A549 (cell line): ENCODE measurements around the gene RPS6KA1. TPM values are rescaled to one million over a fixed set of nuclear protein-coding genes. Genes with fewer than 3 reads are reported as not detected.

ENCODE experiments used
- ATAC-seq, 2 experiments: fragments of 200-7000 bp in 1 of 2; fragments of >200 bp in 1 of 2; cut with Nextera tagmentation in 1 of 2; cut with Tn5 transposase in 1 of 2; 3 replicates each; pipeline versions ENCODE4 v1.8.0 to v1.9.1; 2018 to 2020; ENCODE audit warnings: mild to moderate bottlenecking in 1 of 2, moderate library complexity in 1 of 2
- CTCF ChIA-PET: fragments of 300-600 bp; sonication (Branson Sonifier 250); formaldehyde crosslinking; extraction: SDS; loops from one replicate; lab custom pipeline; 2021; ENCODE audit warnings: antibody characterized with exemption, inconsistent platforms; lab: Yijun Ruan, JAX
- POLR2A ChIA-PET: fragments of 350-600 bp; formaldehyde crosslinking; extraction: SDS; loops from one replicate; lab custom pipeline; 2021; ENCODE audit warnings: antibody characterized with exemption, inconsistent platforms; lab: Yijun Ruan, JAX
- DNase-seq, 2 experiments: peaks; one replicate each; pipeline versions ENCODE4 v3.0.0 to v3.0.0-alpha.2; 2011 to 2016; ENCODE audit warnings: low read depth in 1 of 2, low spot score in 1 of 2
- FAIRE-seq: peaks from 2 replicates; lab custom pipeline; 2011; peaks lifted over from hg19 to GRCh38; lab: Jason Lieb, UNC
- H3K27ac ChIP-seq, 2 experiments: fragments of >200 bp; sonication (Bioruptor Twin); formaldehyde crosslinking; 3 replicates each; pipeline ENCODE4 v1.5.1; 2016 to 2017
- H3K4me1 ChIP-seq: fragments of >200 bp; sonication (Bioruptor Twin); formaldehyde crosslinking; 3 replicates; pipeline ENCODE4 v1.6.1; 2016
- H3K4me2 ChIP-seq: fragments of >200 bp; sonication (Bioruptor Twin); formaldehyde crosslinking; 3 replicates; pipeline ENCODE4 v1.6.1; 2016
- H3K4me3 ChIP-seq: fragments of >200 bp; sonication (Bioruptor Twin); formaldehyde crosslinking; 3 replicates; pipeline ENCODE4 v1.5.1; 2016
- H3K9me3 ChIP-seq: fragments of >200 bp; sonication (Bioruptor Twin); formaldehyde crosslinking; 3 replicates; pipeline ENCODE4 v1.6.1; 2016
- CHD4 ChIP-seq: fragments of 200-600 bp; sonication (generic); IDR thresholded peaks from 2 replicates; pipeline ENCODE4 v1.6.1; 2016; ENCODE audit warnings: antibody characterized with exemption, mild to moderate bottlenecking, borderline replicate concordance
- HDAC2 ChIP-seq: fragments of 200-600 bp; sonication (generic); IDR thresholded peaks from 2 replicates; pipeline ENCODE4 v1.6.1; 2016
- KDM5A ChIP-seq: fragments of 200-600 bp; sonication (generic); IDR thresholded peaks from 2 replicates; pipeline ENCODE4 v1.6.1; 2016; ENCODE audit warnings: antibody characterized with exemption, mild to moderate bottlenecking
- MAZ ChIP-seq: fragments of 150-350 bp; IDR thresholded peaks from 2 replicates; pipeline ENCODE4 v1.6.1; 2014; ENCODE audit warnings: antibody characterized with exemption, low read depth, low read length, borderline replicate concordance
- WGBS: methylation state at CpG from one replicate; pipeline ENCODE4 v1.1.6; 2017; ENCODE audit errors: missing lambda C conversion rate; 5-methylcytosine and 5-hydroxymethylcytosine counted together
- polyA plus RNA-seq, 4 experiments: library from polyadenylated mRNA; depleted of rRNA in 3 of 4; stranded (reverse); fragments of >200 nt; fragmentation: RNase III in 1 of 4; extraction: RNeasy Plus Mini Kit Qiagen cat#74134 plus additional on column Dnase treatment in 1 of 4; gene quantifications; 2 replicates in 3 of 4; 3 replicates in 1 of 4; pipeline ENCODE4 v1.2.3, GENCODE V29; 2011 to 2017
- small RNA-seq, 6 experiments: library from RNA; depleted of rRNA; stranded (forward); fragments of <200 nt; gene quantifications; one replicate each; pipeline ENCODE3, GENCODE V24; 2012
- TF ChIP-seq, protein P1 (sequence below): IDR thresholded peaks from 2 replicates; pipeline ENCODE4 v1.6.1; 2012

Gene RPS6KA1
- polyA plus RNA-seq, 2 of the 4 experiments (the other 2 are of a cell fraction), result 9.8 to 12.4 TPM

DNA sequence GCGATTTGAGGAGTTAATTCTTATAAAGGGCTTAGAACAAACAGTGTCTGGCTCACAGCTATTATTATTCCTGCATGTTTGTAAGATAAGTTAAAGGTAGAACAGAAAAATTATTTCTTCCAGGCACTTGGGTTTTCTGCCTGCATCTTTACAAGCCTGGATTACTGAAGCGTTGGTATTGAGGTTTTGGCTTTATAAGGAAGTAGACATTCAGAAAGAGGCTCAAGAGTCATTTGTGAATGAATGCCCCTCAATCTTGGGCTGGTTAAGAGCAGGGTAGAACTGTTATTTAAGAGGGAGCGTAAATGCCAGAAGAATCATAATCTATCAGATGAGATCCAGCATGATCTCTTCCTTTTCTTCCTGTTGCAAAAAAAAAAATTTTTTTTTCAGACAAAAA is 89.0 kb downstream of the RPS6KA1 start:
- H3K9me3 ChIP-seq, result no peaks in the 10 kb centered on the region
- no peak overlapping the region; a peak in 1 of 6 replicates for H3K27ac ChIP-seq
- H3K4me1 ChIP-seq, result peaks cover 9% of the 10 kb centered on the region
- no peak for DNase-seq
- no peak overlapping the region for H3K4me2 ChIP-seq
- ChIA-PET CTCF (interaction anchor here (1.3 to 1.4 kb wide), 2 partner anchors 73 to 170 kb away, joined by 4 to 6 read pairs; no protein-coding TSS in a partner anchor), POLR2A (no interaction called here)
- FAIRE-seq, result no peak
- no peak for ATAC-seq
- 92% methylated on average over 3 of the region's 3 CpGs for WGBS
- H3K4me3 ChIP-seq, result no peak overlapping the region
- no peak for TF ChIP-seq MAZ
- no peak for TF ChIP-seq HDAC2
- no peak for TF ChIP-seq CHD4
- TF ChIP-seq KDM5A, result no peak
- TF ChIP-seq, protein P1, sequence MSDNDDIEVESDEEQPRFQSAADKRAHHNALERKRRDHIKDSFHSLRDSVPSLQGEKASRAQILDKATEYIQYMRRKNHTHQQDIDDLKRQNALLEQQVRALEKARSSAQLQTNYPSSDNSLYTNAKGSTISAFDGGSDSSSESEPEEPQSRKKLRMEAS, result no peak
- TF ChIP-seq, all 56 proteins: peak for 0

Small RNAs within 50 kb of the gene (small RNA-seq; reads per million reads assigned to genes)
- gene MIR1976 (0 to 4.4 (median 0) reads per million in 6 experiments), gene RF00019 (0 reads per million in 6 experiments), gene RNU7-29P (0 reads per million in 6 experiments)

Other genes with a start within 250 kb of the RPS6KA1 start
- 36.1 and 38.7 TPM in 2 replicates for gene SH3BGRL3, start 249.7 kb upstream of the RPS6KA1 start, polyA plus RNA-seq (2011; rRNA removed)
- gene SH3BGRL3, start 249.7 kb upstream of the RPS6KA1 start, polyA plus RNA-seq (2017; fragmentation: RNase III; extraction: RNeasy Plus Mini Kit Qiagen cat#74134 plus additional on column Dnase treatment), result 66.1 to 87.2 TPM (median 78.6 TPM) in 3 replicates
- 6.8 and 7.6 TPM in 2 replicates for gene UBXN11, start 223.1 kb upstream of the RPS6KA1 start, polyA plus RNA-seq (2011; rRNA removed)
- 10.6 to 12.7 TPM (median 10.8 TPM) in 3 replicates for gene UBXN11, start 223.1 kb upstream of the RPS6KA1 start, polyA plus RNA-seq (2017; fragmentation: RNase III; extraction: RNeasy Plus Mini Kit Qiagen cat#74134 plus additional on column Dnase treatment)
- not detected in 2 replicates for gene CD52, start 211.8 kb upstream of the RPS6KA1 start, polyA plus RNA-seq (2011; rRNA removed)
- not detected in 3 replicates for gene CD52, start 211.8 kb upstream of the RPS6KA1 start, polyA plus RNA-seq (2017; fragmentation: RNase III; extraction: RNeasy Plus Mini Kit Qiagen cat#74134 plus additional on column Dnase treatment)
- 0.67 and 1.1 TPM in 2 replicates for gene CRYBG2, start 175.6 kb upstream of the RPS6KA1 start, polyA plus RNA-seq (2011; rRNA removed)
- 2.3 to 2.7 TPM (median 2.4 TPM) in 3 replicates for gene CRYBG2, start 175.6 kb upstream of the RPS6KA1 start, polyA plus RNA-seq (2017; fragmentation: RNase III; extraction: RNeasy Plus Mini Kit Qiagen cat#74134 plus additional on column Dnase treatment)
- not detected in 2 replicates for gene ZNF683, start 157.0 kb upstream of the RPS6KA1 start, polyA plus RNA-seq (2011; rRNA removed)
- not detected in 3 replicates for gene ZNF683, start 157.0 kb upstream of the RPS6KA1 start, polyA plus RNA-seq (2017; fragmentation: RNase III; extraction: RNeasy Plus Mini Kit Qiagen cat#74134 plus additional on column Dnase treatment)
- 0.03 and 0.04 TPM in 2 replicates for gene LIN28A, start 118.9 kb upstream of the RPS6KA1 start, polyA plus RNA-seq (2011; rRNA removed)
- 0.03 TPM in 1 of 3 replicates, not detected in the others for gene LIN28A, start 118.9 kb upstream of the RPS6KA1 start, polyA plus RNA-seq (2017; fragmentation: RNase III; extraction: RNeasy Plus Mini Kit Qiagen cat#74134 plus additional on column Dnase treatment)
- gene DHDDS, start 97.4 kb upstream of the RPS6KA1 start, polyA plus RNA-seq (2011; rRNA removed), result 20.4 and 26.0 TPM in 2 replicates
- gene DHDDS, start 97.4 kb upstream of the RPS6KA1 start, polyA plus RNA-seq (2017; fragmentation: RNase III; extraction: RNeasy Plus Mini Kit Qiagen cat#74134 plus additional on column Dnase treatment), result 26.9 to 27.8 TPM (median 27.3 TPM) in 3 replicates
- 146 and 181 TPM in 2 replicates for gene HMGN2, start 57.3 kb upstream of the RPS6KA1 start, polyA plus RNA-seq (2011; rRNA removed)
- gene HMGN2, start 57.3 kb upstream of the RPS6KA1 start, polyA plus RNA-seq (2017; fragmentation: RNase III; extraction: RNeasy Plus Mini Kit Qiagen cat#74134 plus additional on column Dnase treatment), result 290 to 380 TPM (median 310 TPM) in 3 replicates
- gene ARID1A, start 166.3 kb downstream of the RPS6KA1 start, polyA plus RNA-seq (2011; rRNA removed), result 17.4 and 23.9 TPM in 2 replicates
- gene ARID1A, start 166.3 kb downstream of the RPS6KA1 start, polyA plus RNA-seq (2017; fragmentation: RNase III; extraction: RNeasy Plus Mini Kit Qiagen cat#74134 plus additional on column Dnase treatment), result 21.4 to 24.1 TPM (median 22.4 TPM) in 3 replicates